Dedifferentiated amniotic fluid mesenchymal stem cell (primary cell): ENCODE measurements around the gene RBM10.
"Not testable (repeated sequence)": the region's sequence is repeated elsewhere in the genome, so short reads cannot be mapped to it uniquely, and the experiment has no call there.

Source experiments
- DNase-seq: peaks from one replicate; pipeline ENCODE4 v3.0.0-alpha.2; 2016; ENCODE audit errors: extremely low spot score

Gene RBM10, protein sequence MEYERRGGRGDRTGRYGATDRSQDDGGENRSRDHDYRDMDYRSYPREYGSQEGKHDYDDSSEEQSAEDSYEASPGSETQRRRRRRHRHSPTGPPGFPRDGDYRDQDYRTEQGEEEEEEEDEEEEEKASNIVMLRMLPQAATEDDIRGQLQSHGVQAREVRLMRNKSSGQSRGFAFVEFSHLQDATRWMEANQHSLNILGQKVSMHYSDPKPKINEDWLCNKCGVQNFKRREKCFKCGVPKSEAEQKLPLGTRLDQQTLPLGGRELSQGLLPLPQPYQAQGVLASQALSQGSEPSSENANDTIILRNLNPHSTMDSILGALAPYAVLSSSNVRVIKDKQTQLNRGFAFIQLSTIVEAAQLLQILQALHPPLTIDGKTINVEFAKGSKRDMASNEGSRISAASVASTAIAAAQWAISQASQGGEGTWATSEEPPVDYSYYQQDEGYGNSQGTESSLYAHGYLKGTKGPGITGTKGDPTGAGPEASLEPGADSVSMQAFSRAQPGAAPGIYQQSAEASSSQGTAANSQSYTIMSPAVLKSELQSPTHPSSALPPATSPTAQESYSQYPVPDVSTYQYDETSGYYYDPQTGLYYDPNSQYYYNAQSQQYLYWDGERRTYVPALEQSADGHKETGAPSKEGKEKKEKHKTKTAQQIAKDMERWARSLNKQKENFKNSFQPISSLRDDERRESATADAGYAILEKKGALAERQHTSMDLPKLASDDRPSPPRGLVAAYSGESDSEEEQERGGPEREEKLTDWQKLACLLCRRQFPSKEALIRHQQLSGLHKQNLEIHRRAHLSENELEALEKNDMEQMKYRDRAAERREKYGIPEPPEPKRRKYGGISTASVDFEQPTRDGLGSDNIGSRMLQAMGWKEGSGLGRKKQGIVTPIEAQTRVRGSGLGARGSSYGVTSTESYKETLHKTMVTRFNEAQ

GRCh38 chrX:47144626-47145394 lies at the start of gene RBM10, which contains the start of gene NDUFB11:
TSS of gene RBM10 (plus strand) at chrX:47145221. CDS start at chrX:47147482, 2,261 bp downstream.
TSS of gene NDUFB11 (minus strand) at chrX:47144702. CDS start at chrX:47144679, 23 bp downstream.
- peak; percentile 92 for DNase-seq

DNA sequence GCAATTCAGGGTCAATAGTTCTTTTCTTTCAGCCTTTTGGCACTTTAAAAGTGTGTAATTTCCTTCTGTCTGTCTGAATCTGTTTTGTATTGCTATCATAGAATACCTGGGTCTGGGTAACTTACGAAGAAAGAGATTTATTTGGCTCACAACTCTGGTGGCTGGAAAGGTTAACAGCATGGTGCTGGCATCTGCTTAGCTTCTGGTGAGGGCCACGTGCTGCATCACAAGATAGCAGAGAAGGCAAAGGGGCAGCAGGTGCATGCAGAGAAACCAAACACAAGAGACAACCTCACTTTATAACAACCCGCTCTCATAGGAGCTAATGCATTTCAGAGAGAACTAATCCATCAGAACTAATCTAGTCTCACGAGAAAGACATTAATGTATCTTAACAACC lies 48.0 kb upstream of the RBM10 start:
- DNase-seq = no peak

GRCh38 chrX:47098338-47099094 lies 46.5 kb upstream of the RBM10 start:
- DNase-seq = no peak

GRCh38 chrX:47101206-47101605 lies 43.8 kb upstream of the RBM10 start:
- no peak for DNase-seq

GRCh38 chrX:47110936-47111615 lies 33.9 kb upstream of the RBM10 start:
- DNase-seq = not testable (repeated sequence)

DNA sequence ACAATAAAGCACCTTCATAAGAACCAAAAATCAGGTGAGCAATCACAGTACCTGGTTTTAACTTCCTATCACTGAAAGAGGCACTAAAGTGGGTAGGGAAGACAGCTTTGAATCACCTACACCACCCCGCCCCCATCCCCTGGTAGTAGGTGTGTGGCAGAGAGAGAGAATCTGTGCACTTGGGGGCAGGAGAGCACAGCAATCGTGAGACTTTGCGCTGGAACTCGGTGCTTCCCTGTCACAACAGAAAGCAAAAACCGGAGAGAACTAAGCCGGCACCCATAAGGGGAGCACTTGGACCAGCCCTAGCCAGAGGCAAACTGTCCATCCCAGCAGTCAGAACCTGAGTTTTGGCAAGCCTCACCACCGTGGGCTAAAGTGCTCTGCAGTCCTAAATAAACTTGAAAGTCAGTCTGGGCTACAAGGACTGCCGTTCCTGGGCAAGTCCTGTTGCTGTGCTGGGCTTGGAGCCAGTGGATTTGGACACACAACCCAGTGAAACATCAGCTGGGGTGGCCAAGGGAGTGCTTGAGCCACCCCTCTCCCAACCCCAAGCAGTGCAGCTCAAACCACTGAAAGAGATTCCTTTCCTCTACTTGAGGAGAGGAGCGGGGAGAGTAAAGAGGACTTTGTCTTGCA lies 32.6 kb upstream of the RBM10 start:
- no peak for DNase-seq

DNA sequence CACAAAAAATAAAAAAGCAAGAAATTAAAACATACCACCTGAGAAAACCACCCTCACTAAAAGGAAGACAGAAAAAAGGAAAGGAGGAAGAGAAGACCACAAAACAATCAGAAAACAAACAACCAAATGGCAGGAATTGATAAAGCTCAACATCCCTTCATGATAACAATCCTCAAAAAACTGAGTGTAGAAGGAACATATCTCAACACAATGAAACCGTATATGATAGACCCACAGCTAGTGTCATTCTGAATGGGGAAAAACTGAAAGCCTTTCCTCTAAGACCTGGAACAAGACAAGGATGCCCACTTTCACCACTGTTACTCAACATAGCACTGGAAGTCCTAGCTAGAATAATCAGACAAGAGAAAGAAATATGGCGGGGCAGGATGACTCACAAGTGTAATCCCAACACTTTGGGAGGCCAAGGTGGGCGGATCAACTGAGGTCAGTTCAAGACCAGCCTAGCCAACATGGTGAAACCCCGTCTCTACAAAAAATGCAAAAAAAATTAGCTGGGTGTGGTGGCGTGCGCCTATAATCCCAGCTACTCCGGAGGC lies 28.4 kb upstream of the RBM10 start:
- DNase-seq = not testable (repeated sequence)

DNA sequence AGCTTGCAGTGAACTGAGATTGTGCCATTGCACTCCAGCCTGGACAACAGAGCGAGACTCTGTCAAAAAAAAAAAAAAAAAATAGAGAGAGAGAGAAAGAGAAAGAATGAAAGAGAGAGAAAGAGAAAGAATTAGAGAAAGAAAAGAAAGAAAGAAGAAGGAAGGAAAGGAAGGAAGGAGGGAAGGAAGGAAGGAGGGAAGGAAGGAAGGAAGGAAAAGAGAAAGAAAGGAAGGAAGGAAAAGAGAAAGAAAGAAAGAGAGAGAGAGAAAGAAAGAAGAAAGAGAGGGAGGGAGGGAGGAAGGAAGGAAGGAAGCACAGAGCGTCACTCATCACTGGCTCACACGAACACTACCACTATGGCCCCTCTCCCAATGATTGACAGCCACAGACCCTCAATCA lies 20.6 kb upstream of the RBM10 start:
- not testable (repeated sequence) for DNase-seq

- DNase-seq = peak; percentile 95
These were observed 15.7 kb upstream of the RBM10 start for GRCh38 chrX:47129157-47129898.

- DNase-seq = no peak
These were observed 15.1 kb upstream of the RBM10 start for GRCh38 chrX:47129899-47130358.

GRCh38 chrX:47133493-47133892 lies 11.5 kb upstream of the RBM10 start:
- DNase-seq = no peak

DNA sequence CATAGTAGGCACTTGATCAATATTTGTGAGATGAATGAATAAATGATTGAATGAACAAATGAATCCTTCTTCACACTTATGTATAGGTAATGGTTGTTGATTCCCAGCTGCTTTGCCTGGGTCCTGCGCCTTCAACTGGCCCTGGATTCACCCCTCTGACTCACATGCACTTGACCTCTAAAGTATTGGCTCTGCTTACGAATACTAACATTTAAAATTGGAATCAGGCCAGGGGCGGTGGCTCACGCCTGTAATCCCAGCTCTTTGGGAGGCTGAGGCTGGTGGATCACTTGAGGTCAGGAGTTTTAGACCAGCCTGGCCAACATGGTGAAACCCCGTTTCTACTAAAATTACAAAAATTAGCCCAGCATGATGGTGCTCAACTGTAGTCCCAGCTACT lies 9.4 kb upstream of the RBM10 start:
- not testable (repeated sequence) for DNase-seq

DNA sequence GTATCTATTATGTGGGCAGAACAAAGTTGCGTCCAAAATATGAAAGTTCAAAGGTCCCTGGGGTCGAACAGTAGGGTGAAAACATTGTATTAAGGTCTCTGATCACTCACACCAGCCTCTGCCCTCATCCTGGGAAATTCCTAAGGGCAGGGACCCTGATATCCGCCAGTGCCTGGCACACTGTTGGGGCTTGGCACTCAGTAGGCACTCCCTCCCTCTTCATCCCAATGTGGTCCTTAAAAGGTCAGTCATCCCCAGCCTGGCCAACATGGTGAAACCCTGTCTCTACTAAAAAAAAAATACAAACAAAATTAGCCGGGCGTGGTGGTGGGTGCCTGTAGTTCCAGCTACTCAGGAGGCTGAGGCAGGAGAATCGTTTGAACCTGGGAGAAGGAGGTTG lies 6.8 kb upstream of the RBM10 start:
- DNase-seq = no peak

DNA sequence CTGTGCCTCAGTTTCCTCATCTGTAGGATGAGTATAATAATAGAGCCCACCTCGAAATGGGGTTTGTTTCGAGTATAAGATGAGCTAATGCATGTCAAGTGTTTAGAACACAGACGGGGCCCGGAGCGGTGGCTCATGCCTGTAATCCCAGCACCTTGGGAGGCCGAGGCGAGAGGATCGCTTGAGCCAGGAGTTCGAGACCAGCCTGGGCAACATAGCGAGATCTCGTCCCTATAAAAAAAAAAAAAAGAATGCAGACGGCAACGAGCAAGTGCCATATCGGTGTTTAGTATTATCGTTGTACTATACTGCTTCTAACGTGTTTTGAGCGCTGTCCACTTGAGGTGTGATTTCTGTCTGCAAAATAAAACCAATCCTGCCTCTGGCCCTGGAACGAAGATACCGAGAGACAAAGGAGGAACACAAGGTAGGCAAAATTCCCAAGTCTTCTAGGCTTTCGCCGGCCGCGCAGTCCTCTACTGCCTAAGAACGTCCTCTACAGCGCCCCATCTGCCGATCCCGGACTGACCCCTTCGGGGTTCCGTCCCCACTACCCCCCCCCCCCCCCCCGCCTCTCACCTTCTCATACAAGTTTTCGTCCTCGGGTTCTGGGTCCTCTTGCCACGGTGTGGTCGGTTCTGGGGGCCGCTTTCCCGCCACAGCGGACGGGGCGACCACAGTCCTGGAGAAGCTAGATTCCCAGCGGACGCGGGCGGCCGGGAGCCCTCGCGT lies 961 bp upstream of the RBM10 start:
- DNase-seq = no peak

GRCh38 chrX:47145395-47146120 lies 537 bp downstream of the RBM10 start:
- no peak for DNase-seq

- no peak for DNase-seq
These were observed 1.3 kb downstream of the RBM10 start for GRCh38 chrX:47146121-47146935.
